Endothelial cell of umbilical vein (primary cell): ENCODE measurements around the gene CKB. TPM values are rescaled to one million over a fixed set of nuclear protein-coding genes. Genes with fewer than 3 reads are reported as not detected.

Experiments used
- BruUV-seq: library from RNA; stranded (reverse); fragments of 400-500 nt; replicated peaks from 2 replicates; lab custom pipeline; 2021; lab: Mats Ljungman, UMichigan
- CTCF ChIA-PET: fragments of 300-600, 350-600 bp; sonication (Branson Sonifier 250); formaldehyde crosslinking; loops from one replicate; lab custom pipeline; 2021; ENCODE audit warnings: antibody characterized with exemption, inconsistent platforms; lab: Charles Lee
- POLR2A ChIA-PET: fragments of 300-600, 350-600 bp; sonication (Branson Sonifier 250); formaldehyde crosslinking; loops from one replicate; lab custom pipeline; 2021; ENCODE audit warnings: antibody characterized with exemption, inconsistent platforms; lab: Charles Lee
- DNase-seq: peaks from one replicate; pipeline ENCODE4 v3.0.0-alpha.2; 2011; ENCODE audit warnings: low read depth, low spot score
- FAIRE-seq: peaks from 2 replicates; lab custom pipeline; 2011; peaks lifted over from hg19 to GRCh38; lab: Jason Lieb, UNC
- H2AFZ ChIP-seq: 2 replicates; pipeline ENCODE4 v1.6.0; 2012; ENCODE audit warnings: low read depth, low read length, control low read depth, inconsistent platforms
- H3K27ac ChIP-seq: 2 replicates; pipeline ENCODE4 v1.5.1; 2011; ENCODE audit warnings: low read depth, mild to moderate bottlenecking, control low read depth, low read length, moderate library complexity; ENCODE audit not compliant: insufficient read depth
- H3K27me3 ChIP-seq, 2 experiments: 2 replicates each; pipeline versions ENCODE4 v1.6.0 to v1.6.1; 2011; ENCODE audit warnings: low read length in 2 of 2, mixed read lengths in 1 of 2; ENCODE audit not compliant: control insufficient read depth in 2 of 2, insufficient read depth in 2 of 2
- H3K36me3 ChIP-seq, 2 experiments: 2 replicates in 1 of 2; 3 replicates in 1 of 2; pipeline ENCODE4 v1.5.1; 2011; ENCODE audit warnings: low read length in 2 of 2, mild to moderate bottlenecking in 1 of 2, moderate library complexity in 1 of 2; ENCODE audit not compliant: control insufficient read depth in 2 of 2, insufficient read depth in 2 of 2; ENCODE audit errors: extremely low read depth in 1 of 2
- H3K4me1 ChIP-seq: 3 replicates; pipeline ENCODE4 v1.5.1; 2011; ENCODE audit warnings: mild to moderate bottlenecking, low read length; ENCODE audit not compliant: control insufficient read depth, insufficient read depth; ENCODE audit errors: extremely low read depth
- H3K4me2 ChIP-seq: 2 replicates; pipeline ENCODE4 v1.6.1; 2011; ENCODE audit warnings: low read length, control low read depth, mixed read lengths; ENCODE audit not compliant: insufficient read depth
- H3K4me3 ChIP-seq, 3 experiments: fragments of 200-600 bp in 1 of 3; sonication (generic), shearing (Covaris generic) in 1 of 3; replicated peaks in 1 of 3; 2 replicates each; pipeline ENCODE4 v1.5.1; 2011 to 2016; ENCODE audit warnings: control low read depth in 3 of 3, low read length in 3 of 3, mild to moderate bottlenecking in 2 of 3, inconsistent platforms in 1 of 3, low read depth in 1 of 3, moderate library complexity in 1 of 3; ENCODE audit not compliant: insufficient read depth in 1 of 3
- H3K79me2 ChIP-seq: 2 replicates; pipeline ENCODE4 v1.6.0; 2012; ENCODE audit warnings: low read length, inconsistent platforms; ENCODE audit not compliant: control insufficient read depth, insufficient read depth
- H3K9ac ChIP-seq: replicated peaks from 2 replicates; pipeline ENCODE3; 2011; ENCODE audit warnings: low read length, control low read depth; ENCODE audit not compliant: insufficient read depth; ENCODE audit errors: extremely low read depth
- H3K9me1 ChIP-seq: replicated peaks from 3 replicates; pipeline ENCODE4 v1.6.0; 2011; ENCODE audit warnings: mild to moderate bottlenecking, low read length; ENCODE audit not compliant: control insufficient read depth, insufficient read depth; ENCODE audit errors: extremely low read depth
- H3K9me3 ChIP-seq: replicated peaks from 2 replicates; pipeline ENCODE4 v1.5.1; 2012; ENCODE audit warnings: low read length, inconsistent platforms; ENCODE audit not compliant: control insufficient read depth, insufficient read depth
- H4K20me1 ChIP-seq: replicated peaks from 2 replicates; pipeline ENCODE3; 2011; ENCODE audit warnings: mild to moderate bottlenecking, low read length; ENCODE audit not compliant: control insufficient read depth, insufficient read depth; ENCODE audit errors: extremely low read depth
- EZH2 ChIP-seq: IDR thresholded peaks from 2 replicates; pipeline ENCODE4 v1.6.1; 2012; ENCODE audit warnings: borderline replicate concordance, low read depth, mild to moderate bottlenecking, moderate library complexity, low read length, inconsistent platforms; ENCODE audit not compliant: severe bottlenecking
- FOS ChIP-seq: IDR thresholded peaks from 2 replicates; pipeline ENCODE4 v1.6.1; 2011; ENCODE audit warnings: mild to moderate bottlenecking, low read length, moderate library complexity, borderline replicate concordance; ENCODE audit not compliant: insufficient read depth
- GATA2 ChIP-seq: IDR thresholded peaks from 2 replicates; pipeline ENCODE4 v1.7.0; 2011; ENCODE audit warnings: low read depth, mild to moderate bottlenecking, moderate library complexity, mixed read lengths, low read length; ENCODE audit not compliant: insufficient read length, insufficient read depth
- MAX ChIP-seq: IDR thresholded peaks from 2 replicates; pipeline ENCODE4 v1.6.1; 2011; ENCODE audit not compliant: insufficient read depth, insufficient read length
- MYC ChIP-seq: IDR thresholded peaks from one replicate; pipeline ENCODE4 v1.6.1; 2011; ENCODE audit warnings: mild to moderate bottlenecking, low read depth, low read length
- dilution Hi-C: fragments of 300-500 bp; cut with MboI; formaldehyde crosslinking; loops from one replicate; pipeline ENCODE4 v1.15.0; 2019; ENCODE audit warnings: low sequenced_read_pairs; ENCODE audit not compliant: extremely low pct_ligation_motif_present
- intact Hi-C: fragments of 100-400 bp; cut with micrococcal nuclease; formaldehyde crosslinking; loops from one replicate; pipeline ENCODE4 v1.10.0; 2022
- polyA plus RNA-seq, 4 experiments: library from polyadenylated mRNA; depleted of rRNA in 3 of 4; stranded (reverse) in 3 of 4; unstranded in 1 of 4; fragments of >200 nt; gene quantifications; 2 replicates each; pipeline versions ENCODE4 v1.2.1 to v1.2.3, GENCODE V29; 2011 to 2012; ENCODE audit warnings: missing spikeins in 1 of 4
- total RNA-seq: library from RNA; stranded (reverse); gene quantifications from 2 replicates; pipeline ENCODE4 v1.2.3, GENCODE V29; 2021

The CKB gene
- total and polyA plus RNA-seq, 2 donors (not counting 3 experiments of a cell fraction or from before 2014, with no cell fraction given) = 4.0 to 6.9 TPM

- H3K9me3 ChIP-seq = no peaks in the 10 kb centered on the region
- H4K20me1 ChIP-seq = no peaks in the 10 kb centered on the region
- no peaks in the 10 kb centered on the region for H3K4me1 ChIP-seq
- H3K4me2 ChIP-seq = no peak overlapping the region
- FAIRE-seq (no peak), DNase-seq (no peak)
- H3K79me2 ChIP-seq = no peaks in the 10 kb centered on the region
- no TSS peak for BruUV-seq
- H3K27me3 ChIP-seq = no peaks in the 10 kb centered on the region
- H3K36me3 ChIP-seq = peaks cover 21 to 22% of the 10 kb centered on the region in 2 experiments
- CTCF ChIA-PET = interaction anchor here (1.0 kb wide), 1 partner anchor 8 kb away, joined by 3 read pairs; no protein-coding TSS in a partner anchor
- POLR2A ChIA-PET = no interaction called here
- intact Hi-C loops = no loop called here
- H3K9ac ChIP-seq = no peak overlapping the region
- H3K27ac ChIP-seq = no peak overlapping the region
- dilution Hi-C loops = no loop called here
- H3K4me3 ChIP-seq = no peak overlapping the region
- TF ChIP-seq GATA2 (no peak), MYC (no peak), FOS (no peak)
- H2AFZ ChIP-seq = no peak overlapping the region
- H3K9me1 ChIP-seq = no peaks in the 10 kb centered on the region
Observed at GRCh38 chr14:103492156-103492925, 30.3 kb downstream of the CKB start.

DNA sequence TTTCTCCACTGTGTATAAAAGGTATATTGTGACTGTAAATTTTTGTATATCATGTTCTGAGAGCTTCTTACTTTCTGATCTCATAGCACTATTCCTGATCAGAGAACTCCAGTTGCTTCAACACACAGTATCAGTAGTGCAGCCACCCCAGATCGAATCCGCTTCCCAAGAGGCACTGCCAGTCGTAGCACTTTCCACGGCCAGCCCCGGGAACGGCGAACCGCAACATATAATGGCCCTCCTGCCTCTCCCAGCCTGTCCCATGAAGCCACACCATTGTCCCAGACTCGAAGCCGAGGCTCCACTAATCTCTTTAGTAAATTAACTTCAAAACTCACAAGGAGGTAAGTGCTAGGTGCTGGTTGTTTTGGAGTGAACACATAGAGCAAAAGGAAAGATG is 30.9 kb downstream of the CKB start:
- intact Hi-C loops = no loop called here
- POLR2A ChIA-PET = no interaction called here

More for the DNA sequence above, 30.9 kb downstream of the CKB start:
- Histone ChIP-seq H2AFZ (no peak overlapping the region), H3K4me2 (no peak overlapping the region), H3K4me1 (no peaks in the 10 kb centered on the region), H3K9ac (no peak overlapping the region), H3K27ac (no peak overlapping the region), H4K20me1 (no peaks in the 10 kb centered on the region), H3K9me1 (no peaks in the 10 kb centered on the region), H3K27me3 (no peaks in the 10 kb centered on the region), H3K36me3 (peaks cover 21 to 23% of the 10 kb centered on the region in 2 experiments), H3K79me2 (no peaks in the 10 kb centered on the region), H3K4me3 (no peak overlapping the region), H3K9me3 (no peaks in the 10 kb centered on the region)
- dilution Hi-C loops = no loop called here
- no peak for TF ChIP-seq MAX
- no peak for TF ChIP-seq EZH2
- no peak for TF ChIP-seq FOS
- CTCF ChIA-PET = interaction anchor here (1.0 kb wide), 1 partner anchor 9 kb away, joined by 3 read pairs; no protein-coding TSS in a partner anchor
- no TSS peak for BruUV-seq
- DNase-seq (no peak), FAIRE-seq (no peak)
